Measurements from ENCODE around the gene LARGE1. TPM values are rescaled to one million over a fixed set of nuclear protein-coding genes. Genes with fewer than 3 reads are reported as not detected.

The LARGE1 gene
- total RNA-seq, 6 experiments from 2014 or later = 12.2 to 28.3 (median 15.2) TPM

DNA sequence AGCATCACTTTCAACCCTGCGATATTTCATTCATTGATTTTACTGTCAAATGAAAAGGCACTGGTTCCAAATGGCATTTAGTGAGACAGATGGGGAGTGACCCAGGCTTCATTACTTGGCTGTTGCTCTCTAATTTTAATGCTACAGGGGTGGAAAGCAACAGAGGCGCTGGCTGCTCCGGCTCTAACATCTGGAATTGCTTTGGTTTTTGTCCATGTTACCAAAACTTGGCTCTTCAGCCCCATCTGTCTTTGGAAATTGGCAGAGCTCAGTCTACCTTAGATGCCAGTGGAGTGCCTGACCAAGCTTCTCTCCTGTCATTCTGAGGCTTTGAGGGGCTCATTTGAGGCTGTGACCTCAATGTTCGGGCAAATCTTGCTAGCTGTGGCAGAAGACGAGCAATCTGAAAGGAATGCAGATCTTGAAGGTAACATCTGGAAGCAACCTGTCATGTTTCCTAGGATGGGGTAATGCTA, 452.6 kb downstream of the LARGE1 start:
- DNase-seq (no peak), ATAC-seq (no peak)
- Histone ChIP-seq H3K36me3 (no peaks in the 10 kb centered on the region), H3K27ac (no peak overlapping the region), H3K9me3 (no peaks in the 10 kb centered on the region), H3K4me3 (no peak overlapping the region), H3K27me3 (no peaks in the 10 kb centered on the region), H3K4me1 (no peaks in the 10 kb centered on the region)
- intact Hi-C loops (cut with DNase I) = no loop called here
- 94% methylated on average over 3 of the region's 5 CpGs for WGBS (ENCODE audit: insufficient coverage, low coverage, low lambda C conversion rate, missing lambda C conversion rate)
- TF ChIP-seq POLR2A (IDR thresholded peaks at IDR 0.05) = no peak
- TF ChIP-seq, protein P1, sequence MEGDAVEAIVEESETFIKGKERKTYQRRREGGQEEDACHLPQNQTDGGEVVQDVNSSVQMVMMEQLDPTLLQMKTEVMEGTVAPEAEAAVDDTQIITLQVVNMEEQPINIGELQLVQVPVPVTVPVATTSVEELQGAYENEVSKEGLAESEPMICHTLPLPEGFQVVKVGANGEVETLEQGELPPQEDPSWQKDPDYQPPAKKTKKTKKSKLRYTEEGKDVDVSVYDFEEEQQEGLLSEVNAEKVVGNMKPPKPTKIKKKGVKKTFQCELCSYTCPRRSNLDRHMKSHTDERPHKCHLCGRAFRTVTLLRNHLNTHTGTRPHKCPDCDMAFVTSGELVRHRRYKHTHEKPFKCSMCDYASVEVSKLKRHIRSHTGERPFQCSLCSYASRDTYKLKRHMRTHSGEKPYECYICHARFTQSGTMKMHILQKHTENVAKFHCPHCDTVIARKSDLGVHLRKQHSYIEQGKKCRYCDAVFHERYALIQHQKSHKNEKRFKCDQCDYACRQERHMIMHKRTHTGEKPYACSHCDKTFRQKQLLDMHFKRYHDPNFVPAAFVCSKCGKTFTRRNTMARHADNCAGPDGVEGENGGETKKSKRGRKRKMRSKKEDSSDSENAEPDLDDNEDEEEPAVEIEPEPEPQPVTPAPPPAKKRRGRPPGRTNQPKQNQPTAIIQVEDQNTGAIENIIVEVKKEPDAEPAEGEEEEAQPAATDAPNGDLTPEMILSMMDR (IDR thresholded peaks at IDR 0.05) = peak in 2 of 4 donors; percentile 18 to 36

DNA sequence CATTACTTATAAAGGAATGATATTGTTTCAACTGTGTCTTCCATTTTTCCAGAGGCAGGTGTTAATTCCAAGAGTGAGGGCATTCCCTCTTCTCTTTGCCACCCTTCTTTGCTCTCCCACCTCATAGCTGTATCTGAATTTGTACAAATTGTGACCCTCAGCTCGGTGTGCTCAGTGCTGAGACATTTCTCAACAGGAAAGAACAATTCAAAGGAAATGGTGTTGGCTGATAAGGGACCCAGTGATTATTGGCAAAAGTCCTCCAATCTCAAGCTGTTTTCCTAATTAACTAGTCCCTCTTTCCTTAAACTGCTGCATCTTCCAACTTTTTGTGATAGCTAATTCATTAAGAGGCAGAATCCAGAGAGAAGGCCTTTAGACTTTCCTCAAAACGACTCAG, 453.2 kb downstream of the LARGE1 start:
- Histone ChIP-seq H3K4me1 (no peaks in the 10 kb centered on the region), H3K27ac (no peak overlapping the region), H3K9me3 (no peaks in the 10 kb centered on the region), H3K27me3 (no peaks in the 10 kb centered on the region), H3K4me3 (no peak overlapping the region), H3K36me3 (no peaks in the 10 kb centered on the region)
- DNase-seq (no peak), ATAC-seq (peak in 1 of 4 donors; percentile 50)
- TF ChIP-seq POLR2A (IDR thresholded peaks at IDR 0.05) = no peak
- TF ChIP-seq, protein P1 (IDR thresholded peaks at IDR 0.05) = no peak
- WGBS (ENCODE audit: insufficient coverage, low coverage, low lambda C conversion rate, missing lambda C conversion rate) = 37% methylated on average over 2 of the region's 2 CpGs
- intact Hi-C loops (cut with DNase I) = no loop called here

DNA sequence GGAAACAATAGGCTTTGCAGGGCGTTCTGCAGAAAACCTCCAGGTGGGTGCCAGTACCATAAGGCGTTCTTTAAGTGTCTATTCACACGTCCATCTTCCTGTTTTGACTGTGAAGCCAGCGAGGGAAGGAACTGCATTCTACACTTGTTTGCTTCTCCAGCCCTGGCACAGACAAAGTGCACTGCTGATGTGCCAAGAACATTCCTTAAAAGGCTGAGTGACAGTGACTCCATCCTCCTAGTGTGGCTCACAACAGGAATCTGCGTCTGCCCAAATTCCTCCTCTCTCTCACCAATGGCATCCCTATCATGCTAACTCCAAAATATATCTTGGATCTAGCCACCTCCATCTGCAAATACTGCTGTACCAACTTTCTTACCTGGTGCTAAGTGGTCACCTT, 454.7 kb downstream of the LARGE1 start:
- ATAC-seq = peak in 2 of 4 donors; percentile 55 to 74
- Histone ChIP-seq H3K4me3 (no peak overlapping the region), H3K27me3 (no peaks in the 10 kb centered on the region), H3K36me3 (no peaks in the 10 kb centered on the region), H3K9me3 (peaks cover 0 to 4% (median 0%) of the 10 kb centered on the region in 4 donors), H3K27ac (no peak overlapping the region), H3K4me1 (no peaks in the 10 kb centered on the region)
- 28% methylated on average over 5 of the region's 5 CpGs for WGBS (ENCODE audit: insufficient coverage, low coverage, low lambda C conversion rate, missing lambda C conversion rate)
- no peak for DNase-seq
- intact Hi-C loops (cut with DNase I) = no loop called here
- no peak for TF ChIP-seq POLR2A (IDR thresholded peaks at IDR 0.05)
- TF ChIP-seq, protein P1 (IDR thresholded peaks at IDR 0.05) = no peak

DNA sequence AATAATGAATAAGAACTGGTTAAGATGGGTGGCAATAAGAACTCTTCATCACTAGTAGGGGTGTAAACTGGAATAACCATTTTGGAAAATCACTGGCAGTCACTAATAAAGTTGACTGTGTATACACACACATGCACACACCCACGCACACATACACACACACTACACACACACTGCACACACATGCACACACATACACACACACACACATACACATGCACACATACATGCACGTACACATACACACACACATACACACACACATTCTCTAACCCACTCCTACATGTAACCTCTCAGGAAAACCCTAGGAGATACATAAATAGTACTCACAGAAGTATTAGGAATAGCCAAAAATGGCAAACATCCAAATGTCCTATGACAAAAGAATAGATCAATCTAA, 455.6 kb downstream of the LARGE1 start:
- DNase-seq (no peak), ATAC-seq (no peak)
- no peak overlapping the region for H3K27ac ChIP-seq
- H3K36me3 ChIP-seq = no peaks in the 10 kb centered on the region
- no peak overlapping the region for H3K4me3 ChIP-seq
- no peaks in the 10 kb centered on the region for H3K27me3 ChIP-seq
- H3K9me3 ChIP-seq = peaks cover 0 to 4% (median 0%) of the 10 kb centered on the region in 4 donors
- TF ChIP-seq, protein P1 (IDR thresholded peaks at IDR 0.05) = no peak
- no peak for TF ChIP-seq POLR2A (IDR thresholded peaks at IDR 0.05)
- H3K4me1 ChIP-seq = no peaks in the 10 kb centered on the region
- 89% methylated on average over 2 of the region's 2 CpGs for WGBS (ENCODE audit: insufficient coverage, low coverage, low lambda C conversion rate, missing lambda C conversion rate)
- intact Hi-C loops (cut with DNase I) = no loop called here
